Stimulated activated CD4-positive, alpha-beta T cell treated with anti-CD3 and anti-CD28 coated beads, Interleukin-12 subunit alpha, Interleukin-12 subunit beta, amount 100 ng/mL, for 24 hours (primary cell): ENCODE results near the gene PNRC1.
"Not testable (repeated sequence)": the region's sequence is repeated elsewhere in the genome, so short reads cannot be mapped to it uniquely, and the experiment has no call there.

Source experiments
- DNase-seq, 2 experiments: peaks; one replicate each; pipeline ENCODE4 v3.0.0-alpha.2; 2020; ENCODE audit warnings: low read depth in 2 of 2

The PNRC1 gene

DNA sequence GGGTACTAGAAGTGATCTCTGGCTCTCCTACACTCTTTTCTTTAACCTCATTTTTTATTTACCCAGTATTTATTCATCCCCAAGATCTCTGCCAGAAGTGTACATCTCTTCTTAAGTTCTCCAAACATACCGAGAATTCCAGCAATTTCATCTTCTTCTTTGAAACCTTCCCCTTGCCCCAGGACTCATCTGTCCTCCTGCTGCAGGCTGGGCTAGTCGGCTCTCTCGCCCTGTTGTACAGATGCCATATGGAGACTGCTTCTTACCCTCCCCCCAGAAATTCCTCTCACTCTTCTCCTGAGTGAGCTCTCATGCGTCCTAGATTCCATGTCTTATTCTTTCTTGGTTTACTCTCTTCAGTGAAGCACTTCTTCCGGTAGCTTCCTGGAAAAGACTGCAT is 21.9 kb upstream of the PNRC1 start:
- no peak for DNase-seq

DNA sequence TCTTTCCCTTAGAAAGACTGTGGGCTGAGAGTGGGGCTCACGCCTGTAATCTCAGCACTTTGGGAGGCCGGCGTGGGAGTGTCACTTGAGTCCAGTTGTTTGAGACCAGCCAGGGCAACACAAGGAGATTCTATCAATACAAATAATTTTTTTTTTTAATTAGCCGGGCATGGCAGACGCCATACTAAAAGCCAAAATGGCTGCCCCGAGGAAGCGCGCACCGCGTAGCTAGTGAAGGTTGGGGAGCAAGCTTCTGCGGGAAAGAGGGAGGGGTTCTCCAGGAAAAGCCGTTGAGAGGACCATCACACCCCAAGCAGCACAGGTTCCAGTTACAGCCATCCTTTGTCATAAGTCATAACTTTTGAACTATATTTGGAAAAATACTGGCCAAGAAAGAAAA is 21.3 kb upstream of the PNRC1 start:
- no peak for DNase-seq

DNA sequence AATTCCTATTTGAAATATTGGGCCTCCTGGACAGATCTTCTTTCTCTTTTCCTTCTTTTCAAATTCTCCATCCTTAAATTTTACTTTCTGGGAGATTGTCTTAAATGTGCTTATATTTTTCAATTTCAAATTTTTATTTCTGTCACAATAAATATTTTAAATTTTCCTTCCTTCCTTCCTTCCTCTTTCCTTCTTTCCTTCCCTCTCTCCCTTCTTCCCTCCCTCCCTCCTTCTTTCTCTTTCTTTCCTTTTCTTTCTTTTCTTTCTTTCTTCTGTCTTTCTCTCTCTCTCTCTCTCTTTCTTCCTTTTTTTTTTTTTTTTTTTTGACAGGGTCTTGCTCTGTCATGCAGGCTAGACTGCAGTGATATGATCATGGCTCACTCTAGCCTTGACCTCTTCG is 16.7 kb upstream of the PNRC1 start:
- no peak for DNase-seq

DNA sequence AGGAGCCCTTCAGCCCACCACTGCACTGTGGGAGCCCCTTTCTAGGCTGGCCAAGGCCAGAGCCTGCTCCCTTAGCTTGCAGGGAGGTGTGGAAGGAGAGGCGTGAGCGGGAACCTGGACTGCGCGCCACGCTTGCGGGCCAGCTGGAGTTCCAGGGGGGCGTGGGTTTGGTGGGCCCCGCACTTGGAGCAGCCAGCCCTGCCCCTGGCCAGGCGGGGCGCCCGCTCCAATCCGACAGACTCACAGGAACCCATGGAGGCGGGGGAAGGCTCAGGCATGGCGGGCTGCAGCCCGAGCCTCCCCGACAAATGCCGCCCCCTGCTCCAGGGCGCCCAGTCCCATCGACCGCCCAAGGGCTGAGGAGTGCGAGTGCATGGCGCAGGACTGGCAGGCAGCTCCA is 15.6 kb upstream of the PNRC1 start:
- DNase-seq: not testable (repeated sequence)

DNA sequence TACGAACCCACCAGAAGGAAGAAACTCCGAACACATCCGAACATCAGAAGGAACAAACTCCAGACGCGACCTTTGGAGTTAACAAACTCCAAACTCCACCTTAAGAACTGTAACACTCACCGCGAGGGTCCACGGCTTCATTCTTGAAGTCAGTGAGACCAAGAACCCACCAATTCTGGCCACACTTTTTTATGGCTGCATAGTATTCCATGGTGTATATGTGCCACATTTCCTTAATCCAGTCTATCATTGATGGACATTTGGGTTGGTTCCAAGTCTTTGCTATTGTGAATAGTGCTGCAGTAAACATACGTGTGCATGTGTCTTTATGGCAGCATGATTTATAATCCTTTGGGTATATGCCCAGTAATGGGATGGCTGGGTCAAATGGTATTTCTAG is 14.4 kb upstream of the PNRC1 start:
- not testable (repeated sequence) for DNase-seq

DNA sequence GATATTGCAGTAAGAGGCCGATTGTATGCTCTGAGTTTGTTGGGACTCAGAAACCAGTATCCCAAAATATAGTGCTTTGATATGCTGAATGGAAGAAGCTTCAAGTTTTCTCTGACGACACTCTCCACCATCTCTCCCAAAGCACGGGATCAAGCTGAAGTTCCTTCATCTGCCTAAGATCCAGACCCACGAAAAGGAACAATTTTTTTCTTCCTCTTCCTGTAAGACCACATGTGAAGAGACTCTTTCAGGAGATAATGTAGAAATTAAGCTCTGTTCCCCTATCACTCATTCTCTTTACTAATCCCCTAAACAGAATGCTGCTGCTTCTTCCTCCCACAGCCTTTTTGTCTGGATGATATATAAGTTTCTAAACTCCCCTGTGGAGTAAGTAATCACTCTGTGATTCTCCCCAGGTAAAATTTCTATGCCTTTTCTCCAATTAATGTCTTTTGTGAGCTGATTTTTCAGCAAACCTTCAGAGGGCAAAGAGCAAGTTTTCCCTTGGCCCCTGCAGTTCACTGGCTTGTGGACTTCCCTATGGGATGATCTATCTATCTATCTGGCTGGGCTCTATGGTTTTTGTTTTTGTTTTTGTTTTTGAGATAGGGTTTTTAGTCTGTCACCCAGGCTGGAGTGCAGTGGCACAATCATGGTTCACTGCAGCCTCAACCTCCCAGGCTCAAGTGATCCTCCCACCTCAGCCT is 13.5 kb upstream of the PNRC1 start:
- no peak for DNase-seq

DNA sequence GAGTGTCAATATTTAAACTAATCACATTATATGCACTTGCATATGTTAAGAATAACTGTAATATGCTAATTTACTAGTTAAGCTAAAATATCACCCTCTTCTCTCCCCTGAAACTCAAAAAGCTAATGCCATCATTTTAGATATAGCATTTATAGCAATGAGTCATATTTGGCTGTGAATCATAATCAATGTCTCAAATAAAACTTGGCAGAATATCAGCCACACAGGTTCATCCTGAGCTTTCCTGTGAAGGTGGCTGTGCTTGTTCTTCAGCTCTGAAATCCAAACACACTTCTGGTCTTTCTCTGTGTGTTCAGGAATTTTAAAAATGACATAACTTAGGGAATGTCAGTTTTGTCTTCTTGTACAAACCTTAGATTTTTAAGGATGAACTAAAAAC is 12.8 kb upstream of the PNRC1 start:
- no peak for DNase-seq

DNA sequence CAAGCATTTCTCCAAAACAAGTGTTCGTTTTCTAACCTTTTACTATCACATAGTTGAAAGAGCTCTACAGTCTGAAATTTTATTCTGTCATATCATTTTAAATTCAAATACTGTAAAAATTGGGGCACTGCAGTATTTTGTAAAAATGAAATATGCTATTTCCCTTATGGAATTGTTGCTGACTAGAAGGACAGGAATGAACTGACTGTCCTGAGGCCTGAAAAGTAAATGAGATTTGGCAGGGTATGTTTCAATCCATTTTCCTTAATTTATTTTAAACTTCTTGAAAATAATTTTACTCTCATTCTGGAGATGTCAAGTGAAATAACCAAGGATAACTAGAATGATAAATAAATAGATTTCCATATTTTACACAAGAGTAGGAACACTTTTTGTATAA is 11.9 kb upstream of the PNRC1 start:
- no peak for DNase-seq

DNA sequence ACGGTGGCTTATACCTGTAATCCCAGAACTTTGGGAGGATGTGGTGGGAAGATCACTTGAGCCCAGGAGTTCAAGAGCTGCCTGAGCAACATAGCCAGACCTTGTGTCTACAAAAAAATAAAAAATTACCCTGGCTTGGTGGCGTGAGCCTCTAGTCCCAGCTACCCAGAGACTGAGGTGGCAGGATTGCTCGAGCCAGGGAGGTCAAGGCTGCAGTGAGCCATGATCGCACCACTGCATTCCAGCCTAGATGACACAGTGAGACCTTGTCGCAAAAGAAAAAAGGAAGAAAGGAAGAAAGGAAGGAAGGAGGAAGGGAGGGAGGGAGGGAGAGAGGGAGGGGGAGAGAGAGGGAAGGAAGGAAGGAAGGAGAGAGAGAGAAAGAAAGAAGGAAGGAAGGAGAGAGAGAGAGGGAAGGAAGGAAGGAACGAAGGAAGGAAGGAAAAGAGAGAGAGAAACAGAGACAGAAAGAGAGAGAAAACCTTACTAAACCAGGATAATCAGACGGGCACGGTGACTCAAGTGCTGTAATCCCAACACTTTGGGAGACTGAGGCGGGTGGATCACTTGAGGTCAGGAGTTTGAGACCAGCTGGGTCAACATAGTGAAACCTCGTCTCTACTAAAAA is 10.9 kb upstream of the PNRC1 start:
- no peak for DNase-seq

DNA sequence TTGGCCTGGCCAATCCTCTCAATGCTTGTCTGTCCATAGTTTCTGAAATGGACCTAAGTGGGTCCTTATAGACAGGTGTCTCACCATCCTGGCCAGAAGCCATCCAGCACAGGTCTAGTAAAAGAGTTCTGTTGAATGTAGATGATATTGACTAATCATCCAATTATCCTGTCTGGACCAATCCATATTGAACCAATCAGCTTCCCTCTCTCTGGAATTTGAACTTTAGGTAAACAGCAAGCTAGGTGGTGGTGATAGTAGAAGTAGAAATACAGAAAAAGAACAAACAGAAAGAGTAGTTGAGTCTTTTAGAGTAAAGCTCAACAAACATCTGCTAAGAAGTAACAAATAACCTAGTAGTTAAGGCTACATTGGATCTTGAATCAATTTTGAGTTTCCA is 9.5 kb upstream of the PNRC1 start:
- no peak for DNase-seq

DNA sequence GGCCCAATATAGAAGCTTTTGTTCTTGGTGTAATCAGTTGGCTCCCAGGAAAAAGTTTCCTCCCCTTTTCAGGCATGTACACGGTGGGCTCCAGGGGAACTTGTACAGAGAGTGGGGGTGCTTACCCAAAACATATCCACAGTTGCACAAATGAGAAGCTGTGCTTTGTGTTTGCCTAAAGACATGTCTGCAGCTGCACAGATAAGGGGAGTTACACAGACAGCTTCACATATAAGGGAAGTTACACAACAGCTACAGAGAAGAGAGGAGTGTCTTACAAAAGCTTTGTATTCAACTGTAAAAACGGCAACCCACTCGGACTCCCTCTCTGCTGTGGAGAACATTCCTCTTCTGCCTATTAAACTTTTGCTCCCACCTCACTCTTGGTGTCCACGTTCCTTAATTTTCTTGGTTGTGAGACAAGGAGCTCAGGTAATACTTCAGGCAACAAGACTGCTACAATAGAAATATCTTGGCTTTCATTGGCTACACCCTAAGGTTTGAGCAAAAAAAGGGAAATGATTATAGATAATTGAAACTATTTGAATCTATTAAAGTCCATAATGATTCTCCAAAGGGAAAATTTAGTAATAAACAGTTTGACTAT is 7.4 kb upstream of the PNRC1 start:
- no peak for DNase-seq

DNA sequence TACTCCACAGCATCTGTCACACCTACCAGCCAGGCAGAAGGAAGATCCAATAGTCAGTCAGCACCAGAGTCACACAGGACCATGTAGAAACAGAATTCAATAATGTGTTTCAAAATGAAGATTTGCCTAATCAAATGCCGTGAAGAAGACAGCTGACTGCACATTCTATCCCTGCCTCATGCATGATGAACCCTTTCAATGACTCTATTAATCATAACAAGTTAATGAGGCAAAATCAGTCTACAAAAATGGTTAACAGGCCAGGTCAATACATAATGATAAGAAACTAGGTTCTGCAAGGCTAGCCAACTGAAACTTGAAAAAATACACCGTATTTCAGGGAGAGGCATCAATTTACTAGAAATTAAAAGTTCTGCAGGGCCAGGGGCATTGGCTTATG is 6.7 kb upstream of the PNRC1 start:
- no peak for DNase-seq

DNA sequence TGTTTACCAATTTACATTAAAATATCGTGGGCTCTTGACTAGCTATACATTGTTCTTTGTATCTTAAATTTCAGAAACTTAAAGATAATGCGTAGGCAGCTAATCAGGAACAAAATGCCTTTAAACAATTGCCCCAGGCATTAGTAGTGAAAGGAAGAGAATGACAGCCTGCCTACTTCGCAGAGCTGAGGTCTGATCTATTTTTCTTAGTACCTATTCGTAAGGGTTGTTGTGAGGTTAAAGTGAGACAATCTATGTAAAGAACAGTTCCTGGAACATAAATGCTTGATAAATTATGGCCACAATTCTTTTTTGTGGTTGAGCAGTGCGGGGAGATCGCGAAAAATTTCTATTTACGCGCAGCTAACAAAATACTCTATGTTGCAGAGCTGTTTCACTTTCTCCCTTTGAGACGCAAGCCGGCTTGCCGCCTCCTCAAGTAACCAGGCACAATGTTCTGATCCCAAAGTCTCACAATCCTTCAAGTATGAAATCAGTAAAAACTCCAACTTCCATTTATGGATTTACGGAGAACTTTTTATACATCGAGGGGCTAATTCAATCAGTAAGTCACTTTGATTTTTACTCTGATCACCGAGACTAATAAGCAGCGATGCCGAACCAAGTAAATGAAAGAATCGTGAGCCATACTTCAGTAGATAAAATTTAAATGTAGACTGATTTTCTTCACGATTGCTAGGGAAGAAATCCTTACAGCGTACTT is 878 bp upstream of the PNRC1 start:
- DNase-seq: peak in 1 of 2 experiments; percentile 6

DNA sequence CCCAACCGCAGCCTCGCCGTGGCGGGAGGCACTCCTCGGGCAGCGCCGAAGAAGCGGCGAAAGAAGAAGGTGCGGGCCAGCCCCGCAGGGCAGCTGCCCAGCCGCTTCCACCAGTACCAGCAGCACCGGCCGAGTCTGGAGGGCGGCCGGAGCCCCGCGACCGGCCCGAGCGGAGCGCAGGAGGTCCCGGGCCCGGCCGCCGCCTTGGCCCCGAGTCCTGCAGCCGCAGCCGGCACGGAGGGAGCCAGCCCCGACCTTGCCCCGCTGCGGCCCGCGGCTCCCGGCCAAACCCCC is 525 bp downstream of the PNRC1 start:
- DNase-seq: no peak

DNA sequence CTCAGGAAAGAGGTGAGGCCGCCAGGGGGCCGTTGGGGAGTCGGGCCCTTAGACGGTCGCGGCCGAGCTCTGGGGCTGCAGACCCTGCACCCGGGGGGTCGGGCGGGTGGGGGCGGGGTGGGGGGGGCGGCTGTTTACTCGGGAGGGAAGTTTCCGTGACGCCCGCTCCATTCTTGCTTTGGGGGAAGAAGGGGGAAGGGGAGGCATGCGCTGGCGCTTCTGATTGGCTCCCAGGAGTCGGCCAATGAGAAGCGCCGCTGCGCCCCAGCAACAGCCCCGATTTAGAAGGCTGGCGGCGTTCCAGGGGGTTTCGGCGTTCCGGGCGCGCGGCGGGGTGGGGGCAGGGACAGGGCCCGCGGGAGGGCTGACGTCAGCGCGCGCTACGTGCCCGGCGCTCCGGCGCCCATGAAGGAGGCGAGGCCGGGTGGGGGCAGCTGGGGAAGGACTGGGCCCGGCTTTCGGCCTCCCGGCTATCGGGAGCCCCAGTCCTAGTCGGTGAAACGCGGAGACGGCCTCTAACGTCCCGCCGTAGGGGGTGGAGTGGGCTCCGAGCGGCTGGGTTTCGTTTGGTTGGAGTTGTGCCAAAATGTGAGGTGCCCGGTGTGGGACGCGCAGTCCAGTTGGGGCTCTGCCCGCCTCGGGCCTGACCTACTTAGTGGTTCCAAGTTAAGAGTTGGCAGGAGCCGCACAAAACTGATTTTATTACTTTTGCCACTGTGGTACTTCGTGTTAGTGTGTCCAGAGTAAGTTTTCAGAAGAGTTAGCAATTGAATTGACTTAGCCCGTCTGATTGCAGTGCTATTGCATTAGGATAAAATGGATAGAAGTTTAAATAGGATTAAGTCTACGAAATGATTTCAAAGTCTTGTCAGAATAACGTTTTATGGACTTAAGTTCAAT is 1.1 kb downstream of the PNRC1 start:
- DNase-seq: peak; percentile 98

DNA sequence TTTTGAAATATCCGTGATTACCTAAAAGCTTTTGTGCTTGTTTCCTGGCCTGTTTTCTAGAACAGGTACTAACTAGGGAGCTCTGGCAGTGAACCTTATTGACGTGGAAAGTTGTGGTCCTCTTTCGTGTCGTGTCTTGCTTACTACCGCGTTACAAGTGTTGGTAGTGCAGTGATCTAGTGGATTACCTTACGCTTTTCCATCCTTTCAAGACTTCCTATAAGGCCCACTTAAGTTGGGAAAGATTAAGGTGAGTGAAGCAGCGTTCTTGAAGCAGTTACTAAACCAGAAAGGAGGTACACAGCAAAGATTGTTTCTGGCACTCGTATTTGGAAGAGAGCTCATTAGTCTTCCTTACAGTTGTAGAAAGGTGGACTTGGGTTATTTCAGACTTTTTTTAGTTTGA is 1.9 kb downstream of the PNRC1 start:
- no peak for DNase-seq

DNA sequence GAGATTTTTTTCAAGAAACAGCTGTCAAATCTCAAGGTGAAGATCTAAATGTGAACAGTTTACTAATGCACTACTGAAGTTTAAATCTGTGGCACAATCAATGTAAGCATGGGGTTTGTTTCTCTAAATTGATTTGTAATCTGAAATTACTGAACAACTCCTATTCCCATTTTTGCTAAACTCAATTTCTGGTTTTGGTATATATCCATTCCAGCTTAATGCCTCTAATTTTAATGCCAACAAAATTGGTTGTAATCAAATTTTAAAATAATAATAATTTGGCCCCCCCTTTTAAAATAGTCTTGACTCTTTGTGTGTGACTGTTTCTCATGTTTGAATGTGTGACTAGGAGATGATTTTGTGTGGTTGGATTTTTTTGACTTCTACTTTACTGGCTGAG is 4.0 kb downstream of the PNRC1 start:
- DNase-seq: no peak

DNA sequence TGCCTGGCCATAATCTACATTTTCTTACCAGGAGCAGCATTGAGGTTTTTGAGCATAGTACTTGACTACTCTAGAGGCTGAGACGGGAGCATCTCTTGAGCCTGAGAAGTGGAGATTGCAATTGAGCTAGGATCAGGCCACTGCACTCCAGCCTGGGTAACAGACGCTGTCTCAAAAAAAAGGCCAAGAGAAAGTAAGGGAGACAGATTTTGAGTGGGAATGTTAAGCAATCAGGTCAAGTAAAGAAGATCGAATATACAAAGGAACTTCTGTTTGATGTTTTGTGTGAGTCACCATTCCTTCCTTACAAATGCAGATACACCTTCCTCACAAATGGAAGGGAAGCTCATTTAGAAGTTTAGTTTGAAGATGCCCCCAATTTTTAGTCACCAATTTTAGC is 4.4 kb downstream of the PNRC1 start:
- no peak for DNase-seq

DNA sequence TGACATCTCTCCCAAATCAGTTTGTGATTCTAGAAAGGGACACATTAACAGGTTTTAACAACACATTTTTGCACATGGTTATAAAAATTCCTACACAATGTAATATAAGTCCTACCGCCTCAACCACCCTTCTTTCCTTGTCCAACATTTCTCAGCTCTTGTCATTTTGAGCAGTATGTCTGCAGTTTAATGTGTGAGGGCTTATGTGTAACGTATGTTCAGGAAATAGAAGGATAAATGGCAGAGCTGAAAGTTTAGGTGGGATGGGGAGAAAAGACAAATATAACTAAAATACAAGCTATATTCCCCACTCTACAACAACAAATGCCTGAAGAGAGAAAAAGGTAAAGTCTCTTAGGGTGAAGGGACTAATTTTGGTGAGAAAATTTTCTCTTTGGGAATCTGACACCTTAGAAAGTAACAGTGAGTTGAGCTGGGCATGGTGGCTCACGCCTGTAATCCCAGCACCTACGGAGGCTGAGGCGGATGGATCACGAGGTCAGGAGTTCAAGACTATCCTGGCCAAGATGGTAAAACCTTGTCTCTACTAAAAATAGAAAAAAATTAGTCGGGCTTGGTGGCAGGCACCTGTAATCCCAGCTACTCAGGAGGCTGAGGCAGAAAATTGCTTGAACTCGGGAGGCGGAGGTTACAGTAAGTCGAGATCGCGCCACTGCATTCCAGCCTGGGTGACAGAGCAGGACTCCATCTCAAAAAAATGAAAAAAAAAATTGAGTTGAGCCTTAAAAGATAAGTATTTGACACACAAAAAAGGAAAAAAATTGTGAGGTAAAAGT is 5.1 kb downstream of the PNRC1 start:
- no peak for DNase-seq

DNA sequence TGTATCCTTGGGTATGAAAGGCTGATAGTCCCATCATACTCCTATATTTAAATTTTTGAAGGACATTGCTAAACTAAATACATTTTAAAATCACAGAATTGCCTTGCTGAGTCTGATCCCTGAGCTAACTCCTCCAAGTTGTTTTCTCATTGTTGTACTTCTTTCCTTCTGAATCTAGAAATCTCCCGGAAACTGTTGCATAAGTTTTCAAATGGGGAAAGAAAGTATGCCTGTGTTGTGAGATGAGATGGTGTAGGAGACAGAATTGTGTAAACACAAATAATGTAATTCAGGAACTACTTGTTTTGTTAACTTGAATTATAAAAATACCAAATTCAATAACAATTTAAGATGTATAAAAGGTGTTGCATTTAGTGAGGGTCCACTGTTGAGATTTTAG is 7.3 kb downstream of the PNRC1 start:
- DNase-seq: no peak

DNA sequence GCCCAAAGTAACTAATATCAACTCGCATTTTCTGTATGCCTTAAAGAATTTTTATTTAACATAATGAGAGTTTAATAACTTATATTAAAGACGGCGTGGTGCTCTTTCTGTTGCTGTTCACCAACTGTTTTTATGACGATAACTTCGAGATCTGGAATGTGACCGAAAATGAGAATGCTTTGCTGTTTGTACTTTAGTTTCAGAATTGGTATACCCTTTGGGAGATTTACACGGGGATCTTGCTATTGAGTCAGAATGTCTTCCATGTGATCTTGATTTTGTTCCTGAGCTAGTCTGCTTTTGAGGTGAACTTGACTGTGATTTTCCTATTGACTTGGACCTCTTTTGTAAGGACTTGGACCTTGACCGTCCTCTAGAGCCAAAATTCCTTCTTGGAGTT is 17.9 kb downstream of the PNRC1 start:
- DNase-seq: no peak
